SK-N-MC (cell line): Measurements from ENCODE around the gene DTNBP1.

Experiments
- DNase-seq: peaks from one replicate; pipeline ENCODE4 v3.0.0-alpha.2; 2011; ENCODE audit warnings: low read depth, low spot score
- H3K27ac ChIP-seq: fragments of 200-600 bp; sonication (generic); 2 replicates; pipeline ENCODE4 v1.5.1; 2016; ENCODE audit warnings: mixed run types
- H3K36me3 ChIP-seq: fragments of 200-600 bp; sonication (generic); 2 replicates; pipeline ENCODE4 v1.6.1; 2017; ENCODE audit warnings: antibody characterized with exemption, low read length, mixed read lengths; ENCODE audit not compliant: insufficient read depth
- H3K4me3 ChIP-seq: fragments of 200-600 bp; sonication (generic); 2 replicates; pipeline ENCODE4 v1.5.1; 2016
- H3K9ac ChIP-seq: fragments of 200-600 bp; sonication (generic); 2 replicates; pipeline ENCODE4 v1.8.0; 2017; ENCODE audit warnings: mixed run types, mixed read lengths; ENCODE audit not compliant: insufficient read length
- H3K9me3 ChIP-seq: fragments of 200-600 bp; sonication (generic); 2 replicates; pipeline ENCODE4 v1.6.1; 2017; ENCODE audit warnings: low read depth, mild to moderate bottlenecking, antibody characterized with exemption, low read length, moderate library complexity, mixed read lengths
- EZH2 ChIP-seq: fragments of 200-600 bp; sonication (generic); IDR thresholded peaks from one replicate; pipeline ENCODE4 v1.6.1; 2017; ENCODE audit warnings: antibody characterized with exemption
- FOXP2 ChIP-seq: optimal IDR thresholded peaks from 2 replicates; pipeline ENCODE3; 2011; ENCODE audit warnings: mild to moderate bottlenecking, moderate library complexity; ENCODE audit not compliant: insufficient read depth; ENCODE audit errors: extremely low read length, control extremely low read depth
- POLR2AphosphoS5 ChIP-seq: IDR thresholded peaks from 2 replicates; pipeline ENCODE4 v1.6.1; 2012; ENCODE audit warnings: mild to moderate bottlenecking, low read depth, low read length, borderline replicate concordance

DTNBP1 gene

DNA sequence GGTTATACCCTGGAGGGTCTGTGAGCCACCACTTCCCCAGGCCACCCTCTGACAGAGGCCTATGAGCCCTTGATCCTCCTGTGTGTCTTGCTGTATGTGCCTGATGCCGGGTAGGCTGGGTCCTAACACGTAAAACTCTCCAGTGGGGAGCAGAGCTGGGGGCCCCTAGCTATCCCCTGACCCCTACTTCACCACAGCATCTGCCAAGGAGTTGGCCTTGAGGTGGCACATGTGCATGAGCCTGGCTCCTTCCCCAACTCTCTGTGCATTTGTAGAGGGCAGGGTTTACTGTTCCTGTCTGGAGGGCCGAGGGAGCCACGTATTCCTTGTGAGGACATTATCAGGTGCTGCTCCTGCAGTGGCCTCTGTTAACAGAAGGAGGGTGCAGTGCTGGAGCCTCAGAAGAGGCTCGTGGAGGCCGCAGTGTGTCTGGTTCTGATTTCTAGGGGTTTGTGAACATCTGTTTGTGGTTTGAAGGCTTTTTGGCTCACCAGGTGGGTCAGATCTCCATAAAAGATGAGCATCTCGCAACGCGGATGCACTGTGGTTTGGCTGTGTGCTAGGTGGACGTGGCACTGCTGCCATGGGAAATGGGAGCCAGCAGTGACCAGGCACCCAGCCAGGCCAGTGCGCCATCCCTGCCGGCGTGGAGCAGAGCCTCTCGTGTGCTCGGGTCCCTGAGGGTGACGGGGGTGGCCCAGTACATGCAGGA lies 152.1 kb downstream of the DTNBP1 start:
- Histone ChIP-seq H3K27ac (no peak overlapping the region; the same call in 1 of the 2 replicates), H3K9me3 (no peaks in the 10 kb centered on the region), H3K4me3 (no peak overlapping the region), H3K9ac (no peak overlapping the region), H3K36me3 (peaks cover 98% of the 10 kb centered on the region)
- TF ChIP-seq POLR2AphosphoS5 (no peak), FOXP2 (no peak), EZH2 (no peak)
- no peak for DNase-seq

DNA sequence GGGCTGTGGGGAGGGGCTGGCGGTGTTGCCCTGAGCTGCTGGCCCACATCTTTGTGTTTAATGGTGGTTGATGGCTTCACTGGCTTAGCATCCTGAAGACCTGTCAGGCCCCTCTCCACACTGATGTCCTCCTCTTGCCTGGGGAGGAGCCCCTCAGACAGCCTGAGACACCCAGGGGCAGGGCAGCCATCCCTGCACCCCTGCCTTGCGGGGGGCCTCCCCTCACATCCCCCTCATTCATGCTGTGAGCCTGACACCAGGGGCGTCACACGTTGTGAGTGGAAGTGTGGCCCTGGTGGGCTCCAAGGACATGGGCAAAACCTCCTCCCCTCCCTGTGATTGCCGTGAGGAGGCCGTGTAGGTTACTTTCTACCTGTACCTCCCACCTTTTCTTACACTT lies 152.7 kb downstream of the DTNBP1 start:
- no peak overlapping the region for H3K9ac ChIP-seq
- DNase-seq, result no peak
- TF ChIP-seq POLR2AphosphoS5 (no peak; the same call in 1 of the 2 replicates), EZH2 (no peak), FOXP2 (no peak)
- H3K36me3 ChIP-seq, result peaks cover 100% of the 10 kb centered on the region
- H3K9me3 ChIP-seq, result no peaks in the 10 kb centered on the region
- no peak overlapping the region; the same call in 1 of the 2 replicates for H3K27ac ChIP-seq
- H3K4me3 ChIP-seq, result no peak overlapping the region

DNA sequence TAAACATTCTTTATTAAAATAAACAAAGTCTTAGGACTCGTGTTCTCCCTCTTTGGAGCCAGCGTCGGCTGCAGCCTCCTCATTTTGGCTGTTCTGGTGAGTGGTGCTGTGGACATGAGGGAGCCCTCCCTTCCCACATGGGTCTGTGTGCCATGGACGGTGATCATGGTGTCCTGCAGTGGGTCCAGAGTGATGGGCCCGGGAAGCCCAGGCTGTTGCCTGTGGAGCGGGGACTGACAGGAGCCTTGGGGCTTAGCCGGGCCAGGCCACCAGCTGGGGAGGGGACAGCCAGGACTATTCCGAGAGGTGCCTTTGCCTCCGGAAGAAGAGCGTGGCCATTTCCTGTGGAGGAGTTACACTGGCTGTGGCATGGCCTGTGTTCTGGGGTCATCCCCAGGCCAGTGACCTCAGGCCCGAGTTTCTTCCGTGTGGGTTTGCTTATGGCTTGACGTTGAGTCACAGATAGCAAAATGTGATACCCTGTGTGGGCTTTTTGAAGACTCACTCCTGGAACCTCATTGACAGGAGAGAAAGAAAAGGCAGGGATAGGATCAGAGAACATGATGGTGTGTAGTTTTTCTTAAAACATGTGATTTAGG lies 153.4 kb downstream of the DTNBP1 start:
- no peak overlapping the region for H3K9ac ChIP-seq
- 0 out of 2 replicates have a peak overlapping the region, but pooled peaks have one; percentile 16 for H3K27ac ChIP-seq
- DNase-seq, result no peak
- H3K9me3 ChIP-seq, result no peaks in the 10 kb centered on the region
- no peak overlapping the region for H3K4me3 ChIP-seq
- TF ChIP-seq POLR2AphosphoS5 (no peak), FOXP2 (no peak), EZH2 (no peak)
- peaks cover 95% of the 10 kb centered on the region for H3K36me3 ChIP-seq

DNA sequence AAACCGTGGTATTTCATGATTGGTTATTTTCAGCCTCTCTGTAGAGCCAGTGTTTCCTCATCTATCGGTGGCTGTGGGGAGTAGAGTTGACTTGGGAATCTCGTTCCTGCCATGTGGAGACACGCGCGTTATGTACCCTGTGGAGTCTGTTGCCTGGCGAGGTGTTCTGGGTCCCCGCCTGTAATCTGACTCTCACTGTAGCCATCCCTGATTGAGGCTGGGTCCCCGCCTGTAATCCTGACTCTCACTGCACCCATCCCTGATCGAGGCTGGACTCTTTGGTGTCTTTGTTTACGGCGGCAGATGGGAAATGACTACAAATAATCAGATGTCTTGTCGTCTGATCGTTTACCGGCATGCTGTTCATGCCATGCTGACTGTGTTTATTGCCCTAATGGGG lies 153.9 kb downstream of the DTNBP1 start:
- H3K36me3 ChIP-seq, result peaks cover 90% of the 10 kb centered on the region
- no peak for DNase-seq
- TF ChIP-seq POLR2AphosphoS5, result no peak
- no peak for TF ChIP-seq FOXP2
- no peak for TF ChIP-seq EZH2
- H3K4me3 ChIP-seq, result no peak overlapping the region
- no peak overlapping the region for H3K9ac ChIP-seq
- H3K9me3 ChIP-seq, result no peaks in the 10 kb centered on the region
- H3K27ac ChIP-seq, result no peak overlapping the region; the same call in 1 of the 2 replicates

DNA sequence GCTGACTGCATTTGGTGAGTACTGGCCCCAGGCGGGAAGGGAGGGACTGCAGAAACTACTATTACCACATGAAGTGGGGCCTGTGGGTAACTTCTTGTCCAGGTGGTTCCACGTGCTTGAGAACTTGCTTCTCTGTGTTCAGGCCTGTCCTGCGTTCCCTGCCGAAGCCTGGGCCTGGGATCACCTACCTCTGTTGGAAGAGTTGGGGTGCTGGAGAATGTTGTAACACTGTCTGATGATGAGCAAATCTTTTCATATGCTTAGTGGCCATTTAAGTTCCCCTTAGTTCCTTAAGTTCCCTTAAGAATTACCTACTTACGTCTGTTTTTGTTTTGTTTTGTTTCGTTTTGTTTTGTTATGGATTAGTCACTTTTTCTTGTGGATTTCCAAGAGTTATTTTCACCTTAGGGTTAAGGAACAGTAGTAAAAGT lies 154.4 kb downstream of the DTNBP1 start:
- no peak for DNase-seq
- TF ChIP-seq POLR2AphosphoS5 (no peak), FOXP2 (no peak), EZH2 (no peak)
- H3K4me3 ChIP-seq, result no peak overlapping the region
- no peak overlapping the region for H3K9ac ChIP-seq
- H3K27ac ChIP-seq, result no peak overlapping the region; the same call in 1 of the 2 replicates
- peaks cover 89% of the 10 kb centered on the region for H3K36me3 ChIP-seq
- no peaks in the 10 kb centered on the region for H3K9me3 ChIP-seq

DNA sequence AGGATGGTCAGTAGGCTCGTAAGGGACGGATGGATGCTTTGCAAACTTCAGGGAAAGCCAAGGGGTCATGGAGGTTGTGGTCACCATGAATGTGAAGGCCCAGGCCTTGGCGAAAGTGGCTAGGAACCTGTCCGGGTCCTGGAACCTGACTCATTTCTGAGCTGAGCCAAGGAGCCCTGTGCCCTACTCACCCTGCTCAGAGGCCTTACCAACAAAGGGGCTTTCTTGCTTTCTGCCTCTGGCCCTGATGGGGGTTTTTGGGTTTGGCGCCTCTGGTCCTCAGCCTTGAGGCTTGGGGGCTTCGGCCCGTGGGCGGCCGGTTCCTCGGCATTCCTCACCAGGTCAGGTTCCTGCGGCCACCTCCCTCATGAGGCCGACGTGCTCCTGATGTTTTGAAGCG lies 155.1 kb downstream of the DTNBP1 start:
- Histone ChIP-seq H3K9ac (no peak overlapping the region), H3K4me3 (no peak overlapping the region), H3K9me3 (no peaks in the 10 kb centered on the region), H3K36me3 (peaks cover 88% of the 10 kb centered on the region), H3K27ac (no peak overlapping the region)
- TF ChIP-seq FOXP2 (no peak), EZH2 (no peak), POLR2AphosphoS5 (no peak)
- DNase-seq, result no peak

DNA sequence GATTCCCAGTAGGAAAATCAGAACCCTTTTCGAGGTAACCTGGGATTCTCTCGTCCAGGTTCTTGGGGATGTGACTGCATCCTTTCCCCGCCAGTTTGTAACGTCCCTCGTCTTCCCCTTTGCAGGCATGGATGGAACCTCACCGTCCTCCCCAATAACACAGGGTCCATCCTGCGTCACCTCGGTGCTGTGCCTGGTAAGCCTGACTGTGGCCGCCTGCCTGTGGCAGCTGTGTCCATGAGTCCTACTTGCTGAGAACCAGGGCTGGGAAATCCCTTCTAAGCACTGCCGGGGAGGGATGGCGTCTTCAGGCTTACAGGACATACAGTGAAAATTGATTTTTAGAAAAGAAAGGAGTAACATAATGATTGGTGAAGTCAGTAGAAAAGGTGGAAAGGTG lies 155.6 kb downstream of the DTNBP1 start:
- TF ChIP-seq EZH2 (no peak), POLR2AphosphoS5 (no peak), FOXP2 (no peak)
- H3K36me3 ChIP-seq, result peaks cover 87% of the 10 kb centered on the region
- no peak overlapping the region for H3K9ac ChIP-seq

DNA sequence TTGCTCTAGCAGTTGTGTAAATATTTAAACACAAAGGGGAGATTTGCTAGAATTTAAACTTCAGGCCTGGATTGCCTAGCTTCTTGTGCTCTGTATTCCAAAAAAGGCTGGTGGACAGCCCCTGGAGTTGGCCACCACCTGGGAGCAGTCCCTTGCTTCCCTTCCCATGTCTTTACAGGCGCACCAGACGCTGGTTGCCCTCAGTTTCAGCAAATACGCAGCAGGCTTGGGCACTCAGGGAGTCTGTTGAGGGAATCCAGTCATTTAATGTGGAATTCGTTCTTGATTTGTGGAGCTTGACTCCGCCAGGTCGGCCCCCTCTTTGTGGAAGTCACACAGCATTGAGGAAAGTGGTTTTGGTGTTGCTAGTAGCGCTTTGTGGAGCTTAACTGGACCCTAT lies 156.8 kb downstream of the DTNBP1 start:
- Histone ChIP-seq H3K36me3 (peaks cover 86% of the 10 kb centered on the region), H3K4me3 (no peak overlapping the region), H3K9ac (no peak overlapping the region), H3K9me3 (no peaks in the 10 kb centered on the region), H3K27ac (no peak overlapping the region)
- no peak for TF ChIP-seq FOXP2
- no peak for TF ChIP-seq POLR2AphosphoS5
- TF ChIP-seq EZH2, result no peak
- DNase-seq, result no peak

More for the DNA sequence above, 155.6 kb downstream of the DTNBP1 start:
- H3K9me3 ChIP-seq, result no peaks in the 10 kb centered on the region
- no peak overlapping the region for H3K27ac ChIP-seq
- no peak for DNase-seq
- H3K4me3 ChIP-seq, result no peak overlapping the region

DNA sequence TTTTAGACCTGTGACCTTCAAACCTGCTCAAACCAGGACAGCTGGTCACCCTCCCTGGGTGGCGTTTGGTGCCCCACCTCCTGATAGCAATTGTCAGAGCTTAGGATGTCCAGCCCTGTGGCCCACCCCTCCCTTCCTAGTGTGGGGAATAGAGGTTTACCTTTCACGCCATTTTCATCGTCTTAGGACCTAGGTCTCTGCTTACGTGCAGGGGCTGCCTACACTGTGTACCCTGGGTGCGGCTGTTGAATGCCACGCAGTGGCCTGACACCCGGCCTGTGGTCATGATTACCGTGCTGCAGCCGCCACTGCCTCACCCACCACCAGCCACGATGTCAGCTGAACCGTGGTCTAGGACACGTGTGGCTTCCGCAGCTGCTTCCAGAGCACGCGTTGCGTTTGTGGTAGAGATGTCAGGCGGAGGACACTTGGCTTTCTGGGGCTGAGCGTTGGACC lies 157.3 kb downstream of the DTNBP1 start:
- Histone ChIP-seq H3K9ac (no peak overlapping the region), H3K36me3 (peaks cover 86% of the 10 kb centered on the region), H3K27ac (peak overlapping the region; percentile 65; the same call in 1 of the 2 replicates), H3K4me3 (peak overlapping the region; percentile 65; the same call in 1 of the 2 replicates), H3K9me3 (no peaks in the 10 kb centered on the region)
- DNase-seq, result no peak
- TF ChIP-seq EZH2 (no peak), POLR2AphosphoS5 (no peak), FOXP2 (no peak)
